Mesendoderm (in vitro differentiated cells): ENCODE results near the gene SPRED2.

ENCODE experiments used
- DNase-seq: peaks from one replicate; pipeline ENCODE4 v3.0.0; 2013
- H2AK5ac ChIP-seq: 2 replicates; pipeline ENCODE4 v1.6.1; 2013; ENCODE audit warnings: low read length, inconsistent platforms
- H2BK120ac ChIP-seq: 2 replicates; pipeline ENCODE4 v1.6.1; 2013; ENCODE audit warnings: low read depth, mild to moderate bottlenecking, low read length, moderate library complexity, mixed read lengths
- H2BK15ac ChIP-seq: replicated peaks from 2 replicates; pipeline ENCODE4 v1.6.1; 2013; ENCODE audit warnings: low read depth, mild to moderate bottlenecking, moderate library complexity
- H2BK5ac ChIP-seq: 2 replicates; pipeline ENCODE4 v1.6.1; 2013; ENCODE audit warnings: low read length, inconsistent platforms
- H3K18ac ChIP-seq: 2 replicates; pipeline ENCODE4 v1.6.1; 2013; ENCODE audit warnings: mild to moderate bottlenecking, low read length, mixed read lengths
- H3K23ac ChIP-seq: one replicate; pipeline ENCODE4 v1.6.1; 2013; ENCODE audit warnings: low read length
- H3K27ac ChIP-seq: 2 replicates; pipeline ENCODE4 v1.5.1; 2013; ENCODE audit warnings: low read depth, mild to moderate bottlenecking, inconsistent platforms, low read length, moderate library complexity
- H3K27me3 ChIP-seq: 2 replicates; pipeline ENCODE4 v1.6.1; 2013; ENCODE audit warnings: low read length, control low read depth, mild to moderate bottlenecking, inconsistent platforms; ENCODE audit not compliant: insufficient read depth, poor library complexity
- H3K36me3 ChIP-seq: 2 replicates; pipeline ENCODE4 v1.6.1; 2013; ENCODE audit warnings: low read length, inconsistent platforms; ENCODE audit not compliant: control insufficient read depth, insufficient read depth
- H3K4ac ChIP-seq: one replicate; pipeline ENCODE4 v1.6.1; 2013; ENCODE audit warnings: low read depth, mild to moderate bottlenecking, low read length, moderate library complexity
- H3K4me1 ChIP-seq: 2 replicates; pipeline ENCODE4 v1.6.1; 2013; ENCODE audit warnings: low read depth, low read length, inconsistent platforms; ENCODE audit not compliant: control insufficient read depth
- H3K4me2 ChIP-seq: 2 replicates; pipeline ENCODE4 v1.6.1; 2013; ENCODE audit warnings: low read length
- H3K4me3 ChIP-seq: 2 replicates; pipeline ENCODE4 v1.5.1; 2013; ENCODE audit warnings: mild to moderate bottlenecking, low read length
- H3K56ac ChIP-seq: one replicate; pipeline ENCODE4 v1.6.1; 2013; ENCODE audit warnings: low read length
- H3K79me1 ChIP-seq: 2 replicates; pipeline ENCODE4 v1.6.1; 2013; ENCODE audit warnings: low read length, inconsistent platforms
- H3K79me2 ChIP-seq: 2 replicates; pipeline ENCODE4 v1.6.1; 2013; ENCODE audit warnings: mild to moderate bottlenecking, low read length; ENCODE audit not compliant: control insufficient read depth, insufficient read depth
- H3K9ac ChIP-seq: 2 replicates; pipeline ENCODE4 v1.6.1; 2013; ENCODE audit warnings: low read length, inconsistent platforms
- H4K5ac ChIP-seq: one replicate; pipeline ENCODE4 v1.6.1; 2013; ENCODE audit warnings: low read length
- H4K8ac ChIP-seq: one replicate; pipeline ENCODE4 v1.6.1; 2013; ENCODE audit warnings: low read depth, mild to moderate bottlenecking, control low read depth, low read length, moderate library complexity
- WGBS: extraction: QIAGEN DNeasy Blood & Tissue Kit; methylation state at CpG from one replicate; pipeline ENCODE4 v1.1.7; 2013; ENCODE audit warnings: low lambda C conversion rate, missing lambda C conversion rate; ENCODE audit not compliant: insufficient coverage; ENCODE audit errors: extremely low coverage; 5-methylcytosine and 5-hydroxymethylcytosine counted together

The SPRED2 gene

GRCh38 chr2:65291216-65292105, 140.9 kb downstream of the SPRED2 start:
- Histone ChIP-seq H2BK15ac (no peak overlapping the region), H2AK5ac (no peak overlapping the region), H3K79me1 (no peaks in the 10 kb centered on the region), H4K5ac (no peak overlapping the region), H3K9ac (no peak overlapping the region), H3K27me3 (no peaks in the 10 kb centered on the region), H3K18ac (no peak overlapping the region), H3K4ac (no peak overlapping the region), H3K56ac (no peak overlapping the region), H2BK120ac (no peak overlapping the region), H3K23ac (no peak overlapping the region), H2BK5ac (no peak overlapping the region), H3K4me3 (no peak overlapping the region), H3K4me2 (no peak overlapping the region), H4K8ac (no peak overlapping the region), H3K36me3 (no peaks in the 10 kb centered on the region), H3K27ac (no peak overlapping the region), H3K4me1 (no peaks in the 10 kb centered on the region), H3K79me2 (no peaks in the 10 kb centered on the region)
- DNase-seq, result no peak
- WGBS, result no CpG with 5 or more reads among the region's 11 CpGs

- Histone ChIP-seq H3K23ac (no peak overlapping the region), H3K27me3 (no peaks in the 10 kb centered on the region), H3K18ac (no peak overlapping the region), H2BK15ac (no peak overlapping the region), H3K4ac (no peak overlapping the region), H3K4me2 (no peak overlapping the region), H3K9ac (no peak overlapping the region), H3K56ac (no peak overlapping the region), H3K79me2 (no peaks in the 10 kb centered on the region), H3K36me3 (no peaks in the 10 kb centered on the region), H2BK5ac (no peak overlapping the region), H4K5ac (no peak overlapping the region), H3K79me1 (no peaks in the 10 kb centered on the region), H3K4me3 (no peak overlapping the region), H3K4me1 (peaks cover 2% of the 10 kb centered on the region), H2AK5ac (no peak overlapping the region), H2BK120ac (no peak overlapping the region), H3K27ac (no peak overlapping the region), H4K8ac (no peak overlapping the region)
- no peak for DNase-seq
- no CpG with 5 or more reads among the region's 4 CpGs for WGBS
These were observed 145.0 kb downstream of the SPRED2 start for GRCh38 chr2:65287364-65287763.

- Histone ChIP-seq H4K8ac (no peak overlapping the region), H3K18ac (no peak overlapping the region), H2BK120ac (no peak overlapping the region), H3K56ac (peak overlapping the region; percentile 1), H4K5ac (no peak overlapping the region), H2BK15ac (no peak overlapping the region), H3K27me3 (no peaks in the 10 kb centered on the region), H3K9ac (no peak overlapping the region), H3K36me3 (no peaks in the 10 kb centered on the region), H3K27ac (no peak overlapping the region), H2BK5ac (no peak overlapping the region), H3K79me1 (no peaks in the 10 kb centered on the region), H2AK5ac (no peak overlapping the region), H3K79me2 (no peaks in the 10 kb centered on the region), H3K23ac (no peak overlapping the region), H3K4me1 (peaks cover 4% of the 10 kb centered on the region), H3K4ac (no peak overlapping the region), H3K4me3 (no peak overlapping the region), H3K4me2 (no peak overlapping the region)
- no peak for DNase-seq
- WGBS, result no CpG with 5 or more reads among the region's 3 CpGs
These were observed 149.8 kb downstream of the SPRED2 start for GRCh38 chr2:65282477-65283053.

GRCh38 chr2:65281627-65282351, 150.6 kb downstream of the SPRED2 start:
- Histone ChIP-seq H3K4ac (no peak overlapping the region), H3K18ac (no peak overlapping the region), H3K27ac (no peak overlapping the region), H2BK15ac (no peak overlapping the region), H3K27me3 (peaks cover 4% of the 10 kb centered on the region), H3K4me1 (peaks cover 4% of the 10 kb centered on the region), H4K5ac (no peak overlapping the region), H3K79me2 (no peaks in the 10 kb centered on the region), H3K36me3 (no peaks in the 10 kb centered on the region), H3K9ac (no peak overlapping the region), H3K4me3 (no peak overlapping the region), H3K79me1 (no peaks in the 10 kb centered on the region), H4K8ac (no peak overlapping the region), H3K23ac (no peak overlapping the region), H3K4me2 (no peak overlapping the region), H2BK5ac (no peak overlapping the region), H2BK120ac (no peak overlapping the region), H2AK5ac (no peak overlapping the region), H3K56ac (no peak overlapping the region)
- DNase-seq, result peak; percentile 70
- no CpG with 5 or more reads among the region's 4 CpGs for WGBS

- Histone ChIP-seq H4K8ac (no peak overlapping the region), H3K4me1 (peaks cover 4% of the 10 kb centered on the region), H3K9ac (no peak overlapping the region), H3K56ac (no peak overlapping the region), H2BK120ac (no peak overlapping the region), H3K27ac (no peak overlapping the region), H3K4me2 (no peak overlapping the region), H2AK5ac (no peak overlapping the region), H4K5ac (no peak overlapping the region), H3K18ac (no peak overlapping the region), H3K36me3 (no peaks in the 10 kb centered on the region), H3K27me3 (peaks cover 9% of the 10 kb centered on the region), H3K4me3 (no peak overlapping the region), H3K4ac (peak overlapping the region; percentile 7), H3K79me2 (no peaks in the 10 kb centered on the region), H2BK15ac (no peak overlapping the region), H2BK5ac (no peak overlapping the region), H3K23ac (no peak overlapping the region), H3K79me1 (no peaks in the 10 kb centered on the region)
- DNase-seq, result no peak
- no CpG with 5 or more reads among the region's 6 CpGs for WGBS
These were observed 152.6 kb downstream of the SPRED2 start for GRCh38 chr2:65279756-65280155.
